ENCODE results near the gene RGS7.

Gene RGS7

DNA sequence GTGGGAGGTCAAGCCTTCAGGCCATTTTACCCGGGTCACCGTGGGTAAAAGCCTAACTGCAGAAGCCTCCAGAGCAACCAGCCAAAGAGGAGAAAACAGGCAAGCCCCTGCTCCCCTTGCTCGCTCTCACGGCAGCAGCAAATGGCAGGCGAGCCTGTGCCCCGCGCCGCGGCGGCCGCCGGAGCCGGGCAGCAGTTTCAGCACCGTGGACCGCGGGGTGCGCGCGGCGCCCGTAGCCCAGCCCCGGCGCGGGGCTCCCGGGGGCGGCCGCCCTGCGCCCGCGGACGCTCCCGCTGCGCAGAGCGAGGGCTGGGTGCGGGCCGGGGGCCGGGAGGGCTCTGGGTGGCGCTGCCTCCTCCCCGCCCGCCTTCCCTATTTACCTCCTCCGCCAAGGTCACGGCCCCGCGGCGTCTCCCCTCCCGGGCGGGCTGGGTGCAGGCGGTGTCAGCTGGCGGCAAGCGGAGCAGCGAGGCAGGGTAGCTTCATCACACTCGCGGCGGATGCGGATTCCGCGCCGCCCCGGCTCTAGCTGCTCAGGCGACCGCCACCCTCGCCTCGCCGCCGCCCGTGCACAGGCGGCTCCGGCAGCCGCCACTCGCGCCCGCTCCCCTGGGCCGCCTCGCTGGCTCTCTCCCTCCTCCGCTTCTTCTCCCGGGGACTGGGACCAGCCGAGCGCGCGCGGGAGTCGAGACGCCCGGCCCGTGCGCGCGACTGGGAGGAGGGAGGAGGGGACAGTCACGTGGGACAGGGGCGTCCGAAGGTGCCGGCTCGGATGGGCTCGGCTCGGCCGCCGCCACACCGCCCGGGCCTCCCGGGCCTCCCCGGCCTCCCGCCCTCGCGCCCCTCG lies at the start of gene RGS7:
TSS of gene RGS7 (minus strand) at position 687 of the 847 bp plus-strand sequence.
- peak in 53 of 58 donors; percentile 14 to 84 (median 60) for DNase-seq

DNA sequence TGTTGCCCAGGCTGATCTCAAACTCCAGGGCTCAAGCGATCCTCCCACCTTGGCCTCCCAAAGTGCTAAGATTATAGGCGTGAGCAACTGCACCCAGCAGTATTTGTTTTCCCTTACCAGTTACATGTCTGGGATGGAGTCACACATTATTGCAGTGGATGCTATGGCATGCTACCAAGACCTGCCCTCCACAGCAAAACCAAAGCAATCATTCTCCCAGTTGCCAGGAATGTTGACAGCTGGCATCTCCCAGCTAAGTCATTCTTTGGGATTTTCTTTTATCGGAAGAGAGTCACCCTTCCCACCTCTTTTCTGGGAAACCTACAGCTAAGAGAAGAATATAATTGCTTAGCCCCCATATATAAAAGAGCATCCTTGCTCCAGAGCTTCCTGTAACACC lies 49.4 kb upstream of the RGS7 start:
- no peak for DNase-seq

DNA sequence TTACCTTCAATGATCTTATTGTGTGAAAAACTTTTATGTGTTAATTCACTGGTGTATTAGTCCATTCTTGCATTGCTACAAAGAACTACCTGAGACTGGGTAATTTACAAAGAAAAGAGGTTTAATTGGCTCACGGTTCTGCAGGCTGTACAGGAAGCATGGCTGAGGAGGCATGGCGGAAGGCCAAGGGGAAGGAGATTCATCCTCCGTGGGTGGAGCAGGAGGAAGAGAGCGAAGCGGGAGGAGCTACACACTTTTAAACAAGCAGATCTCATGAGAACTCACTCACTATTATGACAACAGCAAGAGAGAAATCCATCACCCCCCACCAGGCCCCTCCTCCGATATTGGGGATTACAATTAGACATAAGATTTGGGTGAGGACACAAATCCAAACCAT lies 44.2 kb upstream of the RGS7 start:
- no peak for DNase-seq

DNA sequence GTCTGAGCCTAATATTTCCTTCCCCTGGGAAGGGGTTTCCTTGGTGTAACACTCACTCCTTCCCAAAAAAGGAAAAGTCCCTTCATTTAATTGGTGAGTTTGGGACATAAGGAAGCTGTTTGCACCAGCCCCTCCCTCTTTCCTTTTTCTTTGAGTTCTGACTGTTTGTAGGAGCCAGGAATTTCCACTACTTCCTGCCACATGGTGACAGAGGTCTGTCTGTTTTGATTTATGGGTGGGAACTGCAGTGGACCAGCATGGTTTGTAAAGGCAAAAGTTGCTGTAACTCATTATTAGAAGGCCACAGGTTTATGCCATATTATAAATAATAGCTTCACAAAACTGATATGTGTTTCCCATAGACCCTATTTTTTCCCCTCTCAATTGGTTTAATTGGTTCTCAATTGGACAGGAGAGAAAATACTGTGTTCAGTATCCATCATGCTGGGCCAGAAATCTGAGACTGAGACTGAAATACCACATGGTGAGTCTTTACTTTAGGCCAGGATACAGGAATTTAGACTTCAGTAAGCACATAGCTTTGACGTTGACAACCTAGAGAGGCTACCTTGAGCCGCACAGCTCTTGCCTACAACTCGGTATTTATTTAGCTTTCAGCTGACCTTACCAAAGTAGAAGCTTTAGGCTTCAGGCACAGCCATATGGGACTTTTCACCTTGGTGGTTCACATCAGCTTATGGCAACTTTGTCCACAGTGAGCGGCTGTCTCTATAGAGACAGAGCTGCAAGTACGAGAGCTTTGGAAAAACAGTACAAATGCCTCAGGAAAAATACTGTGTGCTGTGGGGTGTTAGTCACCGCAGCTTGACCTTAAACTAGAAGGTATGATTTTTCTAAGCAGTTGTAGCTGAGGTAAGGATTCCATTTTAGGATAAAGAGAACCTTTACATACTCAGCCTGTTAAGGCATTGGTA lies 40.0 kb upstream of the RGS7 start:
- DNase-seq: no peak

DNA sequence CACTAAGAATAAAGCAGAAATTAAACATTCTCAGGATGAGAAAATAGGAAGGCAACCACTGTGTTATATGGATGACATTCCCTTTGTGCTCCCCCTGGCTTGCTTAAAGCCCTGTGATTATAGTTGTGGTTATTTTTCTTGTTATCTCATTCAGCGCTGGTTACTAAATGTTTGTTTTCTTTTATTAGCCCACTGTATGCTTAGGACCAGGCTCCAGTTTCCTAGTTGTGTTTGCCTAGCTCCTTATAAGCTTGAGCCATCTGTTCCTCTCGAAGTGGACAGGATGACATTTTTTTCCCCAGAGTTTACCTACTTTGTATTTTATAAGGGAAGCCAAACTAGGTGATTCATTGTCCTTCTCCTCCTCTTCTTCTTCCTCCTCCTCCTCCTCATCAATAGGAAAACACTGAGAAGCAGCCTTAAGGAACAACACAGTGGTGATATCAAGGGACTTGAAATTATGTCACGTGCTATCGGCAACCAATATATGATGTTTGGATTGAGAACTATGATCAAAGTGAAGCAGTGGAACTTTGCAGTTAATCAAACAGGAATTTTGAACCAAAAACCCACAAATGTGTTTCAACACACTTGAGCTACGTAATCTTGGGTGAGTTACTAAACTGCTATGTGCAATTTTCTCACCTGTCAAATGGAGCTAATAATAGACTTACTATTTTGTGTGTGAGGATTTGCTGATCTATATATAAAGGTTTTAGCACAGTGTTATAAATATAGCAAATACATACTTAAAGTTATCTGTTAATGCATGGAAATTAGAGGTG lies 35.1 kb upstream of the RGS7 start:
- DNase-seq: no peak

DNA sequence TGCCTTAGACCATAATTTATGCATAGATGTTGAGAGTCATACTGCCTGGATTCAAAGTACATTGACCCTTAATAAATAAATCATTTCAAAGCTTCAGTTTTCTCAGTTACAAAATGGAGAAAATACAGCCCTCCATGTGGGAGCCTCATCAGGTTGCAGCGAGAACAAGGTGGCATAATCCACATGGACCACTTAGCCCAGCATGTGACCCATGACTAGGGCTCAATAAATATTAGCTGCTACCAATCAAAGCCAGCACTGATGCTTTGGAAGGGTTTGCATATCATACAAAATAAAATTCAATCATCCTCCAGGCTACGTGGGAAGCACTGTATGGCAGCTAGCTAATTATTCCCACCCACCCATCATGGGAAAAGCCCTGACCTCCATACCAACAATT lies 33.5 kb upstream of the RGS7 start:
- DNase-seq: no peak

DNA sequence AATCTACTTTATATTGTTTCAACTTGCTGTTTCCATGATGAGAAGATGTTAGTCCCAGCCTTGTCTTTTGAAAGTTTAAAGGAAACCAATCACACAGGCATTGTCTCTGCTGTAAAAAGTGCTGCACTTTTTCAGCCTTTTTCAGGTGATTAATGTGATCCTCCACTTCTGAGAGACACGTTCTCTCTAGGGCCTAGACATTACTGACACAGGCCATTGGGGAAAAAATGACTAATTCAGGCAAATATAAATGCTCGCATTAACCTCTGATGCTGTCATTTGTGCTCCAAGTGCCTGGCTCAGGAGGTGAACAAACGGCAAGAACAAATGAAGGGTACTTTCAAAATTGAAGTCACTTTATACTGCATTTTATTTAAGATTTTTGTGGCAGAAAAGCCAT lies 32.4 kb upstream of the RGS7 start:
- no peak for DNase-seq

DNA sequence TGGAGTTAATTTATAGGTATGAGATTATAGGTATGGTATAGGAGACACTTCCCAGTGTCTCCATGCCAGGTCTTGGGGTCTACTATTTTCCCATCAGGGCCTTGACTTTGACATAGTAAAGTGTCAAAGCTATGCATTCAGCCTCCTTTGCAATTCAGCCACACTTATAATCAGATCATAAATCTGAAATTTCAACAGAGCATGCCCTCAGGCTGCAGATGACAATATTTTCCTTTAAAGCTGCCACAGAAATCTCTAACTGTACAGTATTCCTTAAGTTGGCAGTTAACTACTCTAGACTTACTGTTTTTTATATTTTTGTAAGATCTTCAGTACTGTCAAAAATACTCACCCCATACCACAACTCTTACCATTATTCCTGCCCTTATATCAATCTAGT lies 30.2 kb upstream of the RGS7 start:
- DNase-seq: no peak

DNA sequence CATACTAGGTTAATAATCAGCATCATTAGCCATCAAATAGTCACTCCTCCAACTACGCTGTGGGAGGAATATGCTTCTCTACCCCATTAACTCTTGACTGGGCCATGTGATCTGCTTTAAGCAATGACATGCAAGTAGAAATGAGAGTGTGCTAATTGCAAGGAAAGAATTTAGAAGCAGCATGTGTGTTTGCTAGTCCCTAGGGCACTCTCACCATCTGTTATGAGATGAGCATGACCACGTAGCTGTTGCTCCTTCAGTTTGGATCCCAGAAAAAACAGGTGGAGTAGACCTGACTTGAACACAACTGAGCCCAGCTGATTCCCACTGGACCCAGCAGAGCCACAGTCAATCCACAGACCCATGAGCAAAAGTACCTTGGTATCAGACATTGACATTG lies 19.7 kb upstream of the RGS7 start:
- DNase-seq: no peak

DNA sequence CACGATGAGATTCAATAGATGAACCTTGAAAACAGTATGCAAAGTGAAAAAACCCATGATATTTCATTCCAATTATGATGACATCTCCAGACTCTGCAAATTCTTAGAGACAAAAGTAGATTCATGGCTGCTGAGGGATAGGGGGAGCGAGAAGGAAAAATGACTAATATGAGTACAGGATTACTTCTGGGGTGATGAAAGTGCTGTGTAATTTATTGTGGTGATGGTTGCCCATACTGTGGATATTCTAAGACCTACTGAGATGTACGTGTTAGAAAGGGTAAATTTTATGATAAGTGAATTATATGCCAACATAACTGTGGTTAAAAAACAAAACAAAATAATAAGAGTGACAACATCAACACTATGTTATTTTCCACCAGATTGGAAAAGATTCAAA lies 18.9 kb upstream of the RGS7 start:
- no peak for DNase-seq

DNA sequence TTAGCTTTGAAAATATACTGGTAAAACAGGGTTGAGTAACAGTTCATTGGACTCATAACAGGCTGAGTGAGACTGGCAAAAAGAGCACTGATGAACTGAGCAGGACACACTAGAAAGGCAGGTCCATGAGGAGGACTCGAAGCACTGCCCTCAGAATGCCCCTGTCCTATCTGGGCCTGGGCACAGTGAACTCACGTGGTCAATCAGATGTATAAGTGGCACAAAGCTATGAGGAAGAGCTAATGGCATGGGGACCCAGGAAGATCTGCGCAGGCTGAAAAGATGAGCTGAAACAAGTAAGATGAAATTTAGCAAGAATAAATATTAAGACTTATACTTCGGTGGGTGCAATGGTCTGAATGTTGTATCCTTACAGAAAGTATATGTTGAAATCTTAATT lies 9.2 kb upstream of the RGS7 start:
- DNase-seq: no peak

DNA sequence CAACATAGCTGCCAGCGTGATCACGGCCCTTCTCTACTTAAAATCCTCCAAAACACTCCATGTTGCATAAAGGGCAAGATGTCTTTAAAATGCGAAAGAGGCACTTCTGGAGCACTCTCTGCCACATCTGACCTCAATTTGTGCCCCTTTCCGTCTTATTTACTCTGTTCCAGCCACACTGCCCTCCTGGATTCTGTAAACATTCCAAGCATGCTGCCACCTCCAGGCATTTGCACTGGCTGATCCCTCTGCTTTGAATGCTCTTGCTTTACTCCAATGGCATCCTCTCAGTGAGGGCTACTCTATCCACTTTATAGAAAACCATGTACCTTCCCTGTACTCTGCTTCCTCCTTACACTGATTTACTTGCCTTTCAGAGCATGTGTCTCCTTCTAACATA lies 5.3 kb upstream of the RGS7 start:
- DNase-seq: no peak

DNA sequence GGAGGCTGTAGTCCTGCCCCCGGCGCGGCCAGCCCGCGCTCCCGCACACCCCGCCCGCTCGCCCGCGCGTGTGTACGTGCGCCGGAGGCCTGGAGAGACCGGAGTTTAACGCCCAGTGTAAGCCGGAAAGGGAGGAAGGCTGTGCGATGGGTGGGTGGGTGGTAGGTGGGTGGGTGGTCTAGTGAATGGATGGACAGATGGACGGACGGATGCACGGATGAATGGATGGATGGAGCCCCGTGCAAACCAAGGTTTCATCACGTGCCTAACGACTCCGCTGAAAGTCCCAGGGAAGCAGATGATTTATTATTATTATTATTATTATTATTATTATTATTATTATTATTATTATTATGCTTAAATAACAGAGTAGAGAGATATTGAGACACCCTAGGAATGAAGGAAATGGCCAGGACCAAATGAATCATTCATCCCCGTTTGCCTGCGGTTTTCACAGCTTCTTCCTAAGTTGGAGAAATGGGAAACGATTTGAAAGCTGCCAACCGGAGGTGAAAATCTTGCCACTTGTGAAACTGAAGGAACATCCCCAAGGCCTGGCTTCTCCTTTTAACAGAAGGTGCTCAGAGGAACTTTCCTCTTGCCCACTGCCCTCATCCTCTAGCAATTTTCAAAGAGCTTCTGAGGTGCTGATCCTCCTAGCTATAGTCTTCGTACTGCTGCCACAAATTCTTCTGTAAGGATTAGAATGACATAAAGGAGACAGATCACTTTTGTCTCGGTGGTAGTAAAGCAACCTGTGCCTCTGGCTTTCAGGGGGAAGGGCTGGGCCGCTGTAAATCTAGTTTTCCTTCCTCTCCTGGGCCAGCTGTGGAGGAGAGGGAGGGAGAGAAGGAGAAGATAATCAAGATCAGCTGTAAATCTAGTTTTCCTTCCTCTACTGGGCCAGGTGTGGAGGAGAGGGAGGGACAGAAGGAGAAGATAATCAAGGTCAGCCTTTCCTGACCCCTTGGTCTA lies 648 bp upstream of the RGS7 start:
- DNase-seq: peak in 1 of 58 donors; percentile 9

DNA sequence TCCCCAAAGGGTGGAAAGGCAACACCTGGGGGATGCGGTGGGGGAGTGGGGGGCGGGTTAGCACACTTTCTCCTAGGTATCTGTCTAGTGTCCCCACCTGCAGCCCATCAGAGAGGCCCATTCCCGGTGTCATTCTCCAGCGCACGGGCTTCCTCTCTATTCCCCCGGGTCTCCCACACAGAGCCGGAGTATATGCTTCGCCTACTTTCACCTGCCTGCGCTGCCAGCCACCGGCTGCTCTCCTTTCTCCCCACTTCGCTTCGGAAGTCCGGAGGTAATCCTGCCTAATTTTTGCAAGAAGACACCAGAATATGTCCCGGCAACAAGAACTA lies 852 bp downstream of the RGS7 start:
- peak in 10 of 58 donors; percentile 4 to 60 (median 26) for DNase-seq

DNA sequence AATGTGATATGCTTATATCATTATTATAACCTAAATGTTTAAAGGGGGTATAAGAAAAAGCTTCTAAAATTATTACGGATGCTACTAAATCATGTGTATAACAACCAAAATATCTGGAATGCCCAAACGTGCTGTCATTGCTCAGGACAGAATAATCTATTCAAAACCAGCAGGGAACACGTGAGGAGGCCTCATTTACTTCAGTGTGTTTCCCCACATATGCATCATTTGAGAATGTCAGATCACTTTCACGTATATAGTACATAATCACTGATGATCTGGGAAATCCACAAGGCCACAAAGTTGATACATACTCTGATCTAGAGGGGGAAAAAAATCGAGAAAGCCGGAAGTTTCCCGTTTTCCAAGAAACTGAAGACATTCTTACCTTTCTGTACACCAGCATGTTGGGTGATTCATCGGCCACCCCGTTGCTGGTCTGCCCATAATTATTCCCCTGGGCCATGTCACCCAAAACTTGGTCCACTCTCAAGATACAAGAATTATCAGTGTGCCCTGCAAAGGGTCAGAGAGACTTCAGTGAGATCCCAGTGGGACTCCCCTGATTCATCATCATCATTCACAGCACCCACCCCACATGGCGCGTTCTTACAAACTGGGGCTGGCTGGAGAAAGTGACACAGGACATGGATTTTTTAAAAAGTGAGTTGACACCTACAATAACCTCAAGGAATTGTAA lies 1.5 kb downstream of the RGS7 start:
- no peak for DNase-seq

DNA sequence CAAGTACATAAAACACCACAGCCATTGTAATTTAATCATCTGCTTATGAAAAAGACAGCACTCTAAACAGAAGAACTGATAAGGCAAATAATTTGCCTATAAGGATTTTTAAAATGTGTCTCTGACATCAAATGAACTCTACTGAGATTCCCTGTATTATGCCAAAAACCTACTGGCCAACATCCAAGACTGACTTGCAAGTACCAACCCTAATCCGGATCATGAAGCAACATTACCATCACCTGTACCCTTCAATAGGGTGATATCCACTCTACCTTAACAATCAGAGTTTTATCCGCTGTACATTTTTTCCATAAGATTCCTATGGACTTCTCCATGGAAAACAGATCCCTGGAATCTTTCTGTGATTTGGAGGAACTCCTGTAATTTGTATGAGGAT lies 4.6 kb downstream of the RGS7 start:
- no peak for DNase-seq

DNA sequence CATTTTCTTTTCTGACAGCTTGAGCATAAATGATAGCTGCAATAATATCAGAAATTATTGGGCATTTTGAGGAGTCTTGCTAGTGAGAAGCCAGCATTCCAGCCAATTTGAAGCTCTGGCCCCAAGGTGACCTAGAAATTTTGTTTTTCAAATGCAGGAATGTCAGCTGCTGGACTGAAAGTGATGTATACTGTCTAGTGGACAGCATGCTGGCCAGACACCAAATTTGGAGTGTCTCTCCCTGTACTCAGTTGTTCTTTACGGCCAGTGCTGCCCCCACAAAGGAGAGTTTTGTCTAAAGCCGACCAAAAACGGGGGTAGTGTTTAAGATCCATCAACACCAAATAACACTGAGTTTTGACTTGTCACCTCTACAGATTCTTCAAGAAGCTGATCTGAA lies 5.2 kb downstream of the RGS7 start:
- DNase-seq: no peak

DNA sequence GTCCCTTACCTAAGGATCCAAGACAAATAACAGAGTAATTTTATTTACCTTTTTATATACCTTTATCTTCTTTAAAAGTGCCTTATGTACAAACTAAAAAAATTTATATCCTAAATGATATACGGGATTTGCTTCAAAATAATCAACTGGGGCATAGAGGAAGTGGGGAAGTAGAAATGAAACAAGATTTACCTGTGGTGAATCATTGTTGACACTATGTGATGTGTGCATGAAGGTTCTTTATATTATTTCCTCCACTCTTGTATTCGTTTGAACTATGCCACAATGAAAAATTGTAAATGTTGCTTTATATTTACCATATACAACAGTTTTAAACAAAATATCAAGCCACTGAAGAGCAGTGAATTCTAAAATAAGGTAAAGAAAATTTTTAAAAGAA lies 13.0 kb downstream of the RGS7 start:
- no peak for DNase-seq

DNA sequence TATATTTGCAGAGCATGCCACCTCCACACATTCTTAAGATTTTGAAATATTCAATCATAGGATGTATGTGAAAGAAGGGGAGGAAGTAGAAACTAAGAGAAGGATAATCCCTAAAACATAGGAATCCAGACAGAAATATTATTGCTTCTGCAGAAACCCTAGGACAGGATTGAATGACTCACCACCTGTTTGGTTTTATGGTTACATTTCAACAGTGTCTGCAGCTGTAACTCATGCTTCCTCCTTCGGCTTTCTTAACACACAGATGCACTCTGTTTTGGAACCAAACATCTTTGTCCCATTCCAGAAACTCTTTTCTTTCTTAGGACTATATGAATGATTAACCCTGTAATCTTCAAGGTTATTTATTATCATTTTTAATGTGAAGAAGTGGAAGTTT lies 20.7 kb downstream of the RGS7 start:
- DNase-seq: peak in 1 of 58 donors; percentile 0

DNA sequence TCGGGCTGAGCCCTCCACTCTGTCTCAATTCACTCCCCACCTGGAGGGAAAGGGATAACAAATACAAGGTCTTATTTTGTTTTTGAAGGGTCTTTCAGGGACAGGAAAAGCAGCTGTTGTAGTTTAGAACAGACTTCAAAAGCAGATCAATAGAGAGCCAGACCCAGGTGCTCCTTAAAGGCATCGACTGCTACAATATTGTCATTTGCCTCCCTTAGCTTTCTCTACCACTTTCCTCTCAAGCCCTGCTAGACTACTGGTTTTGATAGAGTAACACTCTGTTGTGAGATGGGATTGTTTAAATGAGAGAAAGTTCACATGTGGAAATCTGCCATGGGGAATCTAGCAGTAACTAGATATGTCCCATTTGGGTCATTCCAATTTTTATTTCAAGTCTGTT lies 24.0 kb downstream of the RGS7 start:
- DNase-seq: no peak

All from anterior cingulate cortex (tissue), 58 donors.